Stimulated activated CD4-positive, alpha-beta T cell treated with anti-CD3 and anti-CD28 coated beads, Interleukin-15, amount 100 ng/mL, for 24 hours (primary cell): ENCODE results near the gene ZYG11B.
"Not testable (repeated sequence)": the region's sequence is repeated elsewhere in the genome, so short reads cannot be mapped to it uniquely, and the experiment has no call there.

Experiments
- DNase-seq: peaks from one replicate; pipeline ENCODE4 v3.0.0-alpha.2; 2020

ZYG11B gene

GRCh38 chr1:52707927-52708655 is 18.2 kb upstream of the ZYG11B start:
- DNase-seq = no peak

- DNase-seq = no peak
Measured at GRCh38 chr1:52709016-52709415, 17.2 kb upstream of the ZYG11B start.

GRCh38 chr1:52713590-52713989 is 12.7 kb upstream of the ZYG11B start:
- no peak for DNase-seq

- not testable (repeated sequence) for DNase-seq
Measured at GRCh38 chr1:52715296-52715695, 11.0 kb upstream of the ZYG11B start.

GRCh38 chr1:52723260-52723659 is 3.0 kb upstream of the ZYG11B start:
- no peak for DNase-seq

- no peak for DNase-seq
Measured at GRCh38 chr1:52725903-52726264, 369 bp upstream of the ZYG11B start.

- DNase-seq = peak; percentile 15
Measured at GRCh38 chr1:52727114-52727586, 897 bp downstream of the ZYG11B start.

- no peak for DNase-seq
Measured at GRCh38 chr1:52727956-52728656, 1.9 kb downstream of the ZYG11B start.

- DNase-seq = no peak
Measured at GRCh38 chr1:52733368-52733767, 7.1 kb downstream of the ZYG11B start.

- not testable (repeated sequence) for DNase-seq
Measured at GRCh38 chr1:52735371-52735770, 9.1 kb downstream of the ZYG11B start.

GRCh38 chr1:52738148-52738547 is 11.9 kb downstream of the ZYG11B start:
- no peak for DNase-seq

GRCh38 chr1:52738893-52739292 is 12.6 kb downstream of the ZYG11B start:
- no peak for DNase-seq

- no peak for DNase-seq
Measured at GRCh38 chr1:52739699-52740467, 13.6 kb downstream of the ZYG11B start.

- no peak for DNase-seq
Measured at GRCh38 chr1:52741259-52741658, 15.0 kb downstream of the ZYG11B start.

GRCh38 chr1:52746189-52746588 is 19.9 kb downstream of the ZYG11B start:
- no peak for DNase-seq

GRCh38 chr1:52747450-52747849 is 21.2 kb downstream of the ZYG11B start:
- no peak for DNase-seq

- no peak for DNase-seq
Measured at GRCh38 chr1:52748119-52748518, 21.9 kb downstream of the ZYG11B start.

GRCh38 chr1:52749496-52749895 is 23.2 kb downstream of the ZYG11B start:
- DNase-seq = not testable (repeated sequence)

GRCh38 chr1:52750139-52750538 is 23.9 kb downstream of the ZYG11B start:
- DNase-seq = not testable (repeated sequence)

- DNase-seq = no peak
Measured at GRCh38 chr1:52751589-52752483, 25.6 kb downstream of the ZYG11B start.

- DNase-seq = no peak
Measured at GRCh38 chr1:52752484-52752826, 26.2 kb downstream of the ZYG11B start.

- DNase-seq = no peak
Measured at GRCh38 chr1:52753169-52753568, 26.9 kb downstream of the ZYG11B start.

- DNase-seq = no peak
Measured at GRCh38 chr1:52756020-52756419, 29.8 kb downstream of the ZYG11B start.
